Vagina (tissue), 2 donors: Measurements from ENCODE around the gene ZBTB33. TPM values are rescaled to one million over a fixed set of nuclear protein-coding genes. Genes with fewer than 3 reads are reported as not detected.

Source experiments
- DNase-seq, 2 donors: peaks; one replicate each; pipeline ENCODE4 v3.0.0-alpha.2; 2017; ENCODE audit errors: extremely low spot score in 2 of 2
- H3K27ac ChIP-seq: fragments of 200-600 bp; sonication (generic); one replicate; pipeline ENCODE4 v1.5.1; 2019
- H3K27me3 ChIP-seq: fragments of 200-600 bp; sonication (generic); one replicate; pipeline ENCODE4 v1.5.1; 2019
- H3K36me3 ChIP-seq, 2 donors: fragments of 200-600 bp; sonication (generic); one replicate each; pipeline ENCODE4 v1.5.1; 2017 to 2019
- H3K4me1 ChIP-seq: fragments of 200-600 bp; sonication (generic); one replicate; pipeline ENCODE4 v1.5.1; 2019
- H3K4me3 ChIP-seq, 2 donors: fragments of 200-600 bp; sonication (generic); 1 replicate in 1 of 2; 2 replicates in 1 of 2; pipeline ENCODE4 v1.5.1; 2016 to 2019
- H3K9me3 ChIP-seq: fragments of 200-600 bp; sonication (generic); one replicate; pipeline ENCODE4 v1.5.1; 2019
- POLR2A ChIP-seq, 2 donors: fragments of 450-650 bp; IDR thresholded peaks; one replicate each; pipeline ENCODE4 v1.6.1; 2017; ENCODE audit warnings: antibody characterized with exemption in 2 of 2, mild to moderate bottlenecking in 2 of 2, moderate library complexity in 2 of 2
- POLR2AphosphoS5 ChIP-seq, 2 donors: sonication (generic); formaldehyde crosslinking; IDR thresholded peaks; one replicate each; pipeline ENCODE4 v1.9.0; 2017; ENCODE audit warnings: antibody characterized with exemption in 2 of 2, mild to moderate bottlenecking in 2 of 2, low read depth in 1 of 2; ENCODE audit not compliant: insufficient read depth in 1 of 2
- intact Hi-C: fragments of 100-400 bp; cut with DNase I; formaldehyde crosslinking; loops from one replicate; pipeline ENCODE4 v1.15.1; 2023
- total RNA-seq: library from RNA; depleted of rRNA; stranded (reverse); fragments of >200 nt; gene quantifications from one replicate; pipeline ENCODE4 v1.2.3, GENCODE V29; 2016
- TF ChIP-seq, protein P1 (sequence below), 3 experiments: fragments of 450-650 bp in 2 of 3; fragments of 200-600 bp in 1 of 3; sonication (generic) in 1 of 3; IDR thresholded peaks; one replicate each; pipeline ENCODE4 v1.5.1; 2017 to 2019; ENCODE audit warnings: antibody characterized with exemption in 3 of 3, mild to moderate bottlenecking in 2 of 3, moderate library complexity in 2 of 3

Gene ZBTB33
- total RNA-seq, 1 donor from 2014 or later: 8.8 TPM

DNA sequence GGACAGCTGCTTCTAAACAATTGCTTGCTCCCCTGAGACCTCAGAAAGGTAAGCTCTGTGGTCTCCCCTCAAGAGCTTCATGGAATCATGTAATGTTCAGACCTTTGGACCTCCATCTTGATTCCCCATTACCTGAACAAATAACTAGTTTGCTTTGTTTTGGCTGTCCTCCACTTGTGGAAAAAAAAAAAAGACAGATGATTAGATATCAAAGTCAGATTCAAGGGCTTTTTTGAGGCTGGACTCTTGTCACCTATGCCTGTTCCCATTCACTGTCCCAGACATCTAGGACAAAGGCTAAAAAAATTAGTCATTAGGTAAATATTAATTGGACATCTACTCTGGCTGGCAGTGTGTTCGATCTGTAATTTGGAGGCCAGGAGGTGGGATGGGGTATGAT is 47.3 kb downstream of the ZBTB33 start:
- H3K4me1 ChIP-seq: no peaks in the 10 kb centered on the region
- intact Hi-C loops: no loop called here
- H3K4me3 ChIP-seq: no peak overlapping the region
- TF ChIP-seq POLR2AphosphoS5 (IDR thresholded peaks at IDR 0.05; ENCODE audit: insufficient read depth in 1 of 2, low read depth in 1 of 2) (no peak), POLR2A (IDR thresholded peaks at IDR 0.05) (no peak)
- TF ChIP-seq, protein P1, sequence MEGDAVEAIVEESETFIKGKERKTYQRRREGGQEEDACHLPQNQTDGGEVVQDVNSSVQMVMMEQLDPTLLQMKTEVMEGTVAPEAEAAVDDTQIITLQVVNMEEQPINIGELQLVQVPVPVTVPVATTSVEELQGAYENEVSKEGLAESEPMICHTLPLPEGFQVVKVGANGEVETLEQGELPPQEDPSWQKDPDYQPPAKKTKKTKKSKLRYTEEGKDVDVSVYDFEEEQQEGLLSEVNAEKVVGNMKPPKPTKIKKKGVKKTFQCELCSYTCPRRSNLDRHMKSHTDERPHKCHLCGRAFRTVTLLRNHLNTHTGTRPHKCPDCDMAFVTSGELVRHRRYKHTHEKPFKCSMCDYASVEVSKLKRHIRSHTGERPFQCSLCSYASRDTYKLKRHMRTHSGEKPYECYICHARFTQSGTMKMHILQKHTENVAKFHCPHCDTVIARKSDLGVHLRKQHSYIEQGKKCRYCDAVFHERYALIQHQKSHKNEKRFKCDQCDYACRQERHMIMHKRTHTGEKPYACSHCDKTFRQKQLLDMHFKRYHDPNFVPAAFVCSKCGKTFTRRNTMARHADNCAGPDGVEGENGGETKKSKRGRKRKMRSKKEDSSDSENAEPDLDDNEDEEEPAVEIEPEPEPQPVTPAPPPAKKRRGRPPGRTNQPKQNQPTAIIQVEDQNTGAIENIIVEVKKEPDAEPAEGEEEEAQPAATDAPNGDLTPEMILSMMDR (IDR thresholded peaks at IDR 0.05): no peak
- no peaks in the 10 kb centered on the region for H3K27me3 ChIP-seq
- no peaks in the 10 kb centered on the region for H3K9me3 ChIP-seq
- H3K36me3 ChIP-seq: no peaks in the 10 kb centered on the region
- no peak for DNase-seq
- no peak overlapping the region for H3K27ac ChIP-seq

DNA sequence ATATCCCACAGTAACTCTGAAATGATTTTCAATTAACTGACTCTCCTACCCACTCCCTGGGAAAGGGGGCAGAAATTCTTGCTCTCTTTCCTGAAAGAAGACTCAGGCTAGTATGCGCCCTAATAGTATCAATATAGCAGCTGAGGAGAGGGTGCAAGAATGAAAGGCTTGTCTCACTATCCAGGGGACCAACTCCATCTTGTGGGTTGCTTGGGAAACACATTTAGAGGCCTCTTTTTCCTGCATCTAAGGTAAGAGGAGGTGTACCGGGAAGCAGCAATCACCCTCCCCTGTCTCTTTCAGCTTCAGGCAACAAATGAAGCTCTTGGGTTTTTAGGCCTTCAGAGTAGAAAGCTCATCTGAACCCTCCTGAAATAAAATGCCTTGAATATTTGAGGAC is 49.3 kb downstream of the ZBTB33 start:
- Histone ChIP-seq H3K9me3 (no peaks in the 10 kb centered on the region), H3K4me3 (no peak overlapping the region), H3K4me1 (no peaks in the 10 kb centered on the region), H3K27me3 (no peaks in the 10 kb centered on the region), H3K27ac (no peak overlapping the region), H3K36me3 (no peaks in the 10 kb centered on the region)
- intact Hi-C loops: no loop called here
- TF ChIP-seq, protein P1 (IDR thresholded peaks at IDR 0.05): no peak
- TF ChIP-seq POLR2AphosphoS5 (IDR thresholded peaks at IDR 0.05; ENCODE audit: insufficient read depth in 1 of 2, low read depth in 1 of 2) (no peak), POLR2A (IDR thresholded peaks at IDR 0.05) (no peak)
- DNase-seq: no peak

DNA sequence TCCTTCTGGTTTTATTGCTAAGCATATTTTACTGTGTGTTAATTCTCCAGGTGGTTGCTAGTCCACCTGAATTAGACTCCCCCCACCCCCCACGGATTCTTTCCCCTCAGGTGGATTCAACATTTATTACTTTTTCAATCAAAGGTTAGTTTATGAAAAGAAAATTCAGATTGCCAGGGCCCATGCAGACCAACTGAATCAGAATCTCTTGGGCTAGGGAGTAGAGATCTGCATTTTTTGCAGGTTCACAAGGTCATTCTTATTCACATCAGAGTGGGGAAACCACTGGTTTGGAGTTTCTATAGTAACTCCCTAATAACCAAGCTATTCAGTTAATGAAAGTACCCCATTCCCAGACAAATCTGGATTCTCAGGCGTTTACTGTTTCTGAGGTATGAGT is 50.9 kb downstream of the ZBTB33 start:
- no peak for TF ChIP-seq POLR2AphosphoS5 (IDR thresholded peaks at IDR 0.05; ENCODE audit: insufficient read depth in 1 of 2, low read depth in 1 of 2)
- no peak for DNase-seq
- no peak overlapping the region for H3K4me3 ChIP-seq
- H3K4me1 ChIP-seq: no peaks in the 10 kb centered on the region
- H3K27ac ChIP-seq: no peak overlapping the region
- H3K36me3 ChIP-seq: no peaks in the 10 kb centered on the region
- no peaks in the 10 kb centered on the region for H3K27me3 ChIP-seq
- intact Hi-C loops: no loop called here
- H3K9me3 ChIP-seq: no peaks in the 10 kb centered on the region

GRCh38 chrX:120301960-120302359 is 51.3 kb downstream of the ZBTB33 start:
- no peak for TF ChIP-seq POLR2AphosphoS5 (IDR thresholded peaks at IDR 0.05; ENCODE audit: insufficient read depth in 1 of 2, low read depth in 1 of 2)
- TF ChIP-seq, protein P1 (IDR thresholded peaks at IDR 0.05): no peak
- TF ChIP-seq POLR2A (IDR thresholded peaks at IDR 0.05): no peak
- no peaks in the 10 kb centered on the region for H3K27me3 ChIP-seq
- intact Hi-C loops: no loop called here
- no peaks in the 10 kb centered on the region for H3K36me3 ChIP-seq
- DNase-seq: no peak
- H3K4me3 ChIP-seq: no peak overlapping the region
- H3K27ac ChIP-seq: no peak overlapping the region
- H3K4me1 ChIP-seq: no peaks in the 10 kb centered on the region
- H3K9me3 ChIP-seq: no peaks in the 10 kb centered on the region

DNA sequence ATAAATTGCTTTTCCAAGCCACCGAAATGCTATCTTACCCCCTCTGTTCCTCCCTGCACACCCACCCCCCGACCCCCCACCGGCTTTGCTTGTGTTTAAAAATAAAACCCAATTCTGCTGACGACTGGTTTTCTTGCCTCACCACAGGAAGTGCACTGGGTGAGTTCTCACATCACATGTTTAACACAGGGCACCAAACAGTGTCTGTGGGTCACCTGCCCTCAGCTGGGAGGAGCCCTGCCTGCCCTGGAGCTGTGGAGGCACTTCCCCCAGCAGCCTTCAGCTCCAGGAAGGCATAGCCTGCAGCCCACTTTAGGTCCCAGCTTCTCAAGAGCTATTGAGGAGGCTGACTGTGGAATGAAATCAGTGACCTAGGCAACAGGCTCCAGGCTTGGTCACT is 51.8 kb downstream of the ZBTB33 start:
- no peaks in the 10 kb centered on the region for H3K27me3 ChIP-seq
- intact Hi-C loops: no loop called here
- no peaks in the 10 kb centered on the region for H3K4me1 ChIP-seq
- TF ChIP-seq POLR2AphosphoS5 (IDR thresholded peaks at IDR 0.05; ENCODE audit: insufficient read depth in 1 of 2, low read depth in 1 of 2): no peak
- TF ChIP-seq, protein P1 (IDR thresholded peaks at IDR 0.05): no peak
- no peak for TF ChIP-seq POLR2A (IDR thresholded peaks at IDR 0.05)
- no peak for DNase-seq
- no peak overlapping the region for H3K27ac ChIP-seq
- no peaks in the 10 kb centered on the region for H3K36me3 ChIP-seq
- H3K9me3 ChIP-seq: no peaks in the 10 kb centered on the region
- no peak overlapping the region for H3K4me3 ChIP-seq

DNA sequence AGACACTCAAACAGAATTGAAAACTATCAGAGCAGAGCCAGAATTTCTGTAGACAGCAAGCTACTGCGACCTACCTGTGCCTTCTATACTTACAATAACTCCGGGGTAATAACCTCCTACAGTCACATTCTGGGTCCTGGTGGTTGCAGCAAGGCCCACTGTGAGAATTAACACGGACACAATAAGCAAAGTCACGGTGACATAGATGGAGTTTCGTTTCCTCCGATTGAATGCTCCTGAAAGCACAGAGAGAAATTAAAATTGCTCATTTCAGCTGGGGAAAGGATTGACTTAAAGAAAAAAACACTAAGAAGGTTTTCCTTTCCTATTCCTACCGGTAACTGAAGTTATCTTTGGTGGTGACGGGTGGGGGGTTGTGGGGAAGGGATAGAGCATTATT is 53.6 kb downstream of the ZBTB33 start:
- H3K9me3 ChIP-seq: no peaks in the 10 kb centered on the region
- H3K36me3 ChIP-seq: no peaks in the 10 kb centered on the region
- TF ChIP-seq POLR2AphosphoS5 (IDR thresholded peaks at IDR 0.05; ENCODE audit: insufficient read depth in 1 of 2, low read depth in 1 of 2): no peak
- TF ChIP-seq, protein P1 (IDR thresholded peaks at IDR 0.05): no peak
- TF ChIP-seq POLR2A (IDR thresholded peaks at IDR 0.05): no peak
- H3K27me3 ChIP-seq: no peaks in the 10 kb centered on the region
- DNase-seq: no peak
- intact Hi-C loops: no loop called here
- no peak overlapping the region for H3K4me3 ChIP-seq
- peaks cover 6% of the 10 kb centered on the region for H3K4me1 ChIP-seq
- no peak overlapping the region for H3K27ac ChIP-seq
